HPDE6-E6E7 (cell line): ENCODE data around the gene UBE4A.
"Not testable (repeated sequence)": the region's sequence is repeated elsewhere in the genome, so short reads cannot be mapped to it uniquely, and the experiment has no call there.

ENCODE experiments used
- DNase-seq: peaks from one replicate; pipeline ENCODE4 v3.0.0; 2011; ENCODE audit warnings: missing footprints; ENCODE audit errors: extremely low spot score

Gene UBE4A

DNA sequence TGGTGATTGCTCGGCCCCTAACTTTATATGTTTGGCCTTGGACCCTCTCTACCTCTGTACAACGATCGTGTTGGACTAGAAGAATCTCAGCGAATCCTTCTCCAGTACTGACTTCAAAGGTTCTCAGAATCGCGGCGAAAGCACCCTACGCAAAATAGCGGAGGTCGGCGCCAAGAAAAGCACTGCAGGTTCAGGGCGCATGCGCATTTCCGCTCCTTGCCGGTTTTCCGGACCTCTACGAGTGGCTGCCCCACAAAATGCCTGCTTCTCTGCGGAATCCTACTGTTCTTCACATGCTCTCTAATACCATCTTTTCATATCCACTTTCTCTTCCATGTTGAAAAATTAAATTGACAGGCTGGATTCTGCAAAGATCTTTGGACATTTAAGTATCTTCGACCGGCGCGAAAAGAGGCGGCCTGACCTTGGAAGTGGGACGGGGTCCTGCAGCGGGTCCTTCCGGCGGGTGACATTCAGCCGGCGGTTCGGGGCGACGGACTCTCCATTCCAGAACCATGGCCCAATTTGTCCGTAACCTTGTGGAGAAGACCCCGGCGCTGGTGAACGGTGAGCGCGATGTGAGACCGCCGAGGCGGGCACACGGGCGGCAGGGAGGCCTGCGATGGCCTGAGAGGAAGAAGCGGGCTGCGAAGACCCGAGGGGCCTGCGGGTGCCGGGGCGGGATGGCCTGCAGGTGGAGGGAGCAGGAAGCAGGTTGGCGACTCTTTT, 41.9 kb downstream of the UBE4A start, which contains the start of gene ATP5MG:
TSS of gene ATP5MG (plus strand) at position 456 of the 729 bp plus-strand sequence. CDS start at position 516, 60 bp downstream.
- DNase-seq: peak; percentile 73

GRCh38 chr11:118401880-118402590, 42.6 kb downstream of the UBE4A start:
- no peak for DNase-seq

GRCh38 chr11:118402594-118402993, 43.2 kb downstream of the UBE4A start:
- not testable (repeated sequence) for DNase-seq

DNA sequence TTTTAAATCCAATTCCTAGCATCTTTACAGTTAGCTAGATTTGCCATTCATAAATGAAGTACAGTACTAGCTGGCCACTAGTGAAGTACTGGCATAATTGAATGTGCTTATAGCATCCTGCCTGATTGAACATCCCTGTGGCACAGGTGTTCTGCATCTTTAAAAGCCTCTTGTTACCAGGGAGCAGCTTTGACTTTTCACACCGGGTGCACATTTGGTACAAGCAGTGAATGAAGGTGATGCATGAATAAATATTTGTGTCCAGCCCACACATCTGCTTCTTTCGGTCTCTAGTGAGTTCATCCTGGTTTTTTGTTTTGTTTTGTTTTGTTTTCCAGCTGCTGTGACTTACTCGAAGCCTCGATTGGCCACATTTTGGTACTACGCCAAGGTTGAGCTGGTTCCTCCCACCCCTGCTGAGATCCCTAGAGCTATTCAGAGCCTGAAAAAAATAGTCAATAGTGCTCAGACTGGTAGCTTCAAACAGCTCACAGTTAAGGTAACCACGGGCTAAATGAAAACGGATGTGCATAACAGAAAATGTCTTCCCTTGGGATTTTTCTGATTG, 47.3 kb downstream of the UBE4A start:
- no peak for DNase-seq

DNA sequence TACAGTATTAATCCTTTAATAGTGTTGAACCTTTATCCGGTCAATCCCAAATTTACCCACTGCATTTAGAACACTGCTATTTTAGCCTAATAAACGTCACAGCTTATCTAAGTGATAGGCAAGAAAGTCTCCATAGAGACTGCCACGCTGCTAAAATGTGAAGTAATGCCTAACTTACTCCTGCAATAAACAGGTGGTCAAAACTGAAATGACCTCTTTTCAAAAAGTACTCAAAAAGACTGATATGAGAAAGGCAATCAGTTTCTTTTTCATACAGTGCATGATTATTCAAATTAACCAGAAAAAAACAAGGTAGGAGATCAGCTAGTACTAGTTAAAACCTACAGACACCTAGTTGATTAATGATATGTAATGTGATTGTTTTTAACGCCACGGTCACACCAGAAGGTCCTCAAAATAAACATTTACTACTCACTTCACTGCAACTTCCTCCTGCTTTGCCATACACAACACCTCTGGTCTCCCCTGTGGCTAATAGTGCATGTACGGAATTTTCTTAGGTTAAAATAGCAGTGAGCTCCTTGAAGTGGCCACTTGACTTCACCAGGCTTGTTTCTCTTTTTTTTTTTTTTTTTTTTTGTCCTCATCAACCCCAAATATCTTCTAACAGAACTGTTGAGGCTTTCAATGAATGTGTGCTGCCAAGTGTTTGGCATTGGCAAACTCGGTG, 50.8 kb downstream of the UBE4A start:
- DNase-seq: no peak

DNA sequence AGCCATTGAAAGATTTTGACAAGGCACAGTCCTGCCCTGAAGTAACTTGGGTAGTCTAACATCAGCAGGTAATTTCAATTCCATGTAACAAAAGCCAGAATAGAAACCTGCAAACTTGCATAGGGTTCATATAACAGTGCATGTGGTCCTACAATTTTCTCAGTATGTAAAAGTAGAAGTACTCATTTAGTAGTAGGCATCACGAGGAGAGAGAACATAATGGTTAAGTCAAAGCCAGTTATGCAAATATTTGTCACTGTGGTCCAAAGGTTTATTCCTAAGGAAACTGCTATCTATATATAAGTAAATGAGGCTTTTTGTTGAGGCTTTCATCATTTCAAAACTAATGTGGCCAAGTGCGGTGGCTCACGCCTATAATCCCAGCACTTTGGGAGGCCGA, 52.1 kb downstream of the UBE4A start:
- DNase-seq: no peak

DNA sequence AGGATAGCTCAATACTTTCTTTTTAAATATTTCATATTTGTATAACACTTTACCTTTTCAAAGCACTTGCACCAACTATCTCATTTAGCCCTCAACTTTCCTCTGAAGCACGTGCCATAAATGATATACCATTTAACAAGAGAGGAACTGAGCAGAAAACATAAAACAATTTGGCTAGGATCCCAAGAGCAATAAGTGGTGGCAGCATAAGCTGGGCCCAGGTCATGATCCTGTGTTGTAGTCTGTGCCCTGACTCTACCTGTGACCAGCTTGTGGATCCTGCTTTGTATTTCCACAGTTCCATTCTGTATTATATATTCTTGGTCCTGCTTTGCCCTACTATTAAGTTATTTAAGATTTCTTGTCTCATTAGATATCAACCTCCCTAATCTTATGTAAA, 53.5 kb downstream of the UBE4A start:
- no peak for DNase-seq

DNA sequence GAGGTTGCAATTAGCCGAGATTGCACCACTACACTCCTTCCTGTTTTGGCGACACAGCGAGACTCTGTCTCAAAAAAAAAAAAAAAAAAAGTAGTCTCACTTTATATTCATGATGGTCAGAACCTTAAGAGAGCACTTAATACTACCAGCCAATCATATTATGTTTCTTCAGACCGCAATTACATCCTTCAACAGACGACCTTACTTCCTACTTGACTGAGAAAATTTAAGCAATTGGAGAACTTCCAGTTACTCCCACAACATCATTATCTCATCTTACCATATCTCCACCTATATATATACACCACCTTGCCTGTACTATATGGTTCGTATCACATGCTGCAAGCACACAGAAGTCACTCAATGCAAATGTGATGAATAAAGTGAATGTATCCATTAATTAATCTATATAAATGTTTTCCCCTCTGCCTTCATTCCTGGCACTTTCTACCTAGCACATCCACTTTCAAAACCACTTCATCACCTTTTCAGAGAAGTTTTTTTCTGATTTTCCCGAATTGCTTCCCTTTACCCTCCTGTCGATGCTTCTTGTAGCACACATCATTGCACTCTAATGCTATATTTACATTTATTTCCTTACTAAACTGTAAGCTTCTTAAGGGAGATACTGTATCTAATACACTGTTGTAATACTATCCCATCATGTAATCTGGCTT, 55.8 kb downstream of the UBE4A start:
- no peak for DNase-seq

- peak; percentile 72 for DNase-seq
Measured at GRCh38 chr11:118415739-118416068, 56.3 kb downstream of the UBE4A start.

- DNase-seq: not testable (repeated sequence)
Measured at GRCh38 chr11:118416900-118417299, 57.5 kb downstream of the UBE4A start.

GRCh38 chr11:118417801-118418200, 58.4 kb downstream of the UBE4A start:
- no peak for DNase-seq

DNA sequence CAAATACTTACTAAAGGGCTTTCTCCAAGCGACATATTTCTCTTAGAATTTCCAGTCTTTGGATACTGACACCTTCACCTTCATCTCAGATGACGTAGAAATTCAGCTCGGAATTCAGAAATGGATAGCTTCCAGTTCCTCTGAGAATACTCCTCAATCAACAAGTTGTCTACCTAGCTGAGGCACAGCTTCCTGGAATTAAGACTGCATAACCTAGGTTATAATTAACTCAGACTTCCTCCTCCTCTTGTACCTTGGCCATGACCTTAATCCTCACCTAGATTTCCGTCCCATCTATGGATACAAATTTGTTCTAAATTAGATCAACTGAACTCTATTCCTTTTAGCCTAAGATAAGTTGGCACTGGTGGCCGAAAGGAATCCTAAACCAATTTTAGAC, 59.4 kb downstream of the UBE4A start:
- no peak for DNase-seq

- DNase-seq: no peak
Measured at GRCh38 chr11:118427707-118428106, 68.3 kb downstream of the UBE4A start.

DNA sequence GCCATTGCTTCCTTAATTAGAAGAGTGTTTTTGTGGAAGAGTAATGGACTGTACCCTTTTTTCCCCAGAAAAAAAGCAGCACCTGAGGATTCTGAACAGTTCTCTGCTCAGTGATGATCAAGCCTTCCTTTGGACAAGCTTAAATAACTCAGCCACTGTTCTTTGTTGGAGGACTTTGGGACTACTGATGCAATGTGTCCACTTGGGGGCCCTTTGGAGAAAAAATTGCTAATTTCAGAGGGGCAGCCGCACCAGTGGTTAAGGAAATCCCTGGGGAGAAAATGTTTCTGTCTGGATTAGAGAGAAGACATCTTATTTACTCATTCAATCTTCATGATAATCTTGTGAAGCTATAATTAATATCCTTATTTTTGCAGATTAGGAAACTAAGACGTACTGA, 71.6 kb downstream of the UBE4A start:
- DNase-seq: no peak

DNA sequence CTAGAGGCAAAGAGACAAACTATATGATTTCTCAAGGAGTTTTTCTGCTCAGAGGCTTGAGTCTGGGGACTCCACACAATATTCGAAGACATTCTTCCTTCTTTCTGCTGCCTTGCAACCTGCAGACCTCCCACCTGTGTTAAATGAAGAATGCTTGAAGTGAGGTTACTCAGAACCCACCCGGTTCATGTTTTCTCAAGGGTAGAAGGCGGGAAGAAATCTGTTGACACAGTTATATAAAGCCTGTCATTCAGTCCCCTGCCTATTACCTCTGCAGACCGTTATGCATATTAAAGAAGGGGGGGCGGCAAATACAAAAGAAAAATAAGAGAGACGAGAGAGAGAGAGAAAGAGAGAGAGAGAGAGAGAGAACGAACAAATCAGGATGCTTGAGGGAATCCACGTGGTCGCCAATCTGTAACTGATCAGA, 74.7 kb downstream of the UBE4A start:
- no peak for DNase-seq

DNA sequence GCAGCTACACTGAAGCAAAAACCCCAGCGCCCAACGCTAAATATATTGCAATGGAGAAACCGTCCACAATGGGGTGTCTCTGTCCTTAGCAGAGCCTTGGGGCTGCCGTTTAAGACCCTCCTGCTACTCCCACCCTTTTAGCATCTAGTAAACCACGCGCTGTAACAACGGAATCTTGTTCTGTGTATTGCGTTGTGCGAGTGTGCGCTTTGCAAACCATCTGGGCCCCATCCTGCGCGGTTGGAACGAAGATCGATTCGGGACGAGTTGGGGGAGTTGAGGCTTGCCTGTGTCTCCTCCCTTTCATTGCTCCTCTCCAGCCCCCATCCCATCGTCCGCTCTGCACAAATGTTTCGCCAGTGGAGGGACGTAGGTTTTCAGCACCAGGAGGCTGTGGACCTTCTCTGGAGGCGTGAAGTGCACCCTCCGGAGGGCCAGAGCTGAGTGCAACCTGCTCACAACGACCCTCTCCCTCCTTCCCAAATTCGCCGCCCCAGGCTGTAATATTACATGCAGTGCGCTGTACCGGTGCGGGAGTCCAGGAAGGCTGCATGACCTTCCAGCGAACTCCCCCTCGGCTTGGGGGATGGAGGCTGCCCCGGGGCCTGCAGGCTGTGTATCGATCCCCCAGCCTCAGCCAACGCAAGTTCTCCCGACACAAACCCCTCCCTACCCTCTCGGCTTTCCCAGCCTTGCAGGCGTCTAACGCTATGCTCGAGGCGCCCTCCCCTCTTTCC, 75.3 kb downstream of the UBE4A start:
- DNase-seq: no peak

GRCh38 chr11:118435290-118435892, 76.0 kb downstream of the UBE4A start:
- DNase-seq: peak; percentile 46

- DNase-seq: peak; percentile 89
Measured at GRCh38 chr11:118435893-118436624, 76.7 kb downstream of the UBE4A start, which contains the start of gene KMT2A. TSS of gene KMT2A (plus strand) at chr11:118436492. CDS start at chr11:118436513, 21 bp downstream.

DNA sequence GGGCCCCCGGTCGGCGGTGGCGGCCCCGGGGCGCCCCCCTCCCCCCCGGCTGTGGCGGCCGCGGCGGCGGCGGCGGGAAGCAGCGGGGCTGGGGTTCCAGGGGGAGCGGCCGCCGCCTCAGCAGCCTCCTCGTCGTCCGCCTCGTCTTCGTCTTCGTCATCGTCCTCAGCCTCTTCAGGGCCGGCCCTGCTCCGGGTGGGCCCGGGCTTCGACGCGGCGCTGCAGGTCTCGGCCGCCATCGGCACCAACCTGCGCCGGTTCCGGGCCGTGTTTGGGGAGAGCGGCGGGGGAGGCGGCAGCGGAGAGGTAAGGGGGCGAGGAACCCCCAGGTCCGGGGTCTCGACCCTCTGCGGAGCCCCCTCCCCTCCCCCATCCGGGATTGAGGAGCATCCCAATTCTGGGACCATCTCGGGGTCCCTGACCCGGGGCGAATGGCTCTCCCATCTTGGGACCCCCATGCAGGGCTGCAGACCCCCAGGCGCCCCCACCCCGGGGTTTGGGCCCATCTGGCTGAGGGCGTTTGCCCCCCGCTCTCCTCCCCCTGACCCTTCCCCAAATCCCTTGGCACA, 77.3 kb downstream of the UBE4A start:
- no peak for DNase-seq
